ENCODE measurements around the gene MDFIC2.
"Not testable (repeated sequence)": the region's sequence is repeated elsewhere in the genome, so short reads cannot be mapped to it uniquely, and the experiment has no call there.

Gene MDFIC2

DNA sequence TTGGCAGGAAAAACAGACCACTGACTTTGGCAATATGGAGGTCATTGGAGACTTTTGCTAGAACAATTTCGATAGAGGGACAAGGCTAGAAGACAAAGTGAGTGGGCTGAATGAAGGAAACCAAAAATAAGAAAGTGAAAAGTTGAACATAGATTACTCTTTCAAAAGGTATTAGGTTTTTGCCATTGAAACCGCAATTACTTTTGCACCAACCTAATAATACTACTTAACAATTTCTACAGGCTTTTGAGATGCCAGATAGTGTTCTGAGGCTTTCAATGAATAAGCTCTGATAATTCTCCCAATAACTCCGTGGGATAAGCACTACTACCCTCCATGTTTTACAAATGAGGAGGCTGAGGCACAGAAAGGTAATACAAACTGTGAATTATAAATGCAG is 85.0 kb downstream of the MDFIC2 start:
- TF ChIP-seq, protein P1, sequence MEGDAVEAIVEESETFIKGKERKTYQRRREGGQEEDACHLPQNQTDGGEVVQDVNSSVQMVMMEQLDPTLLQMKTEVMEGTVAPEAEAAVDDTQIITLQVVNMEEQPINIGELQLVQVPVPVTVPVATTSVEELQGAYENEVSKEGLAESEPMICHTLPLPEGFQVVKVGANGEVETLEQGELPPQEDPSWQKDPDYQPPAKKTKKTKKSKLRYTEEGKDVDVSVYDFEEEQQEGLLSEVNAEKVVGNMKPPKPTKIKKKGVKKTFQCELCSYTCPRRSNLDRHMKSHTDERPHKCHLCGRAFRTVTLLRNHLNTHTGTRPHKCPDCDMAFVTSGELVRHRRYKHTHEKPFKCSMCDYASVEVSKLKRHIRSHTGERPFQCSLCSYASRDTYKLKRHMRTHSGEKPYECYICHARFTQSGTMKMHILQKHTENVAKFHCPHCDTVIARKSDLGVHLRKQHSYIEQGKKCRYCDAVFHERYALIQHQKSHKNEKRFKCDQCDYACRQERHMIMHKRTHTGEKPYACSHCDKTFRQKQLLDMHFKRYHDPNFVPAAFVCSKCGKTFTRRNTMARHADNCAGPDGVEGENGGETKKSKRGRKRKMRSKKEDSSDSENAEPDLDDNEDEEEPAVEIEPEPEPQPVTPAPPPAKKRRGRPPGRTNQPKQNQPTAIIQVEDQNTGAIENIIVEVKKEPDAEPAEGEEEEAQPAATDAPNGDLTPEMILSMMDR (IDR thresholded peaks at IDR 0.05; ENCODE audit: insufficient read depth, low read depth, low read length, missing control alignments) = no peak
- DNase-seq (ENCODE audit: low read depth) = no peak
- H3K4me3 ChIP-seq (ENCODE audit: low read length) = no peak overlapping the region

DNA sequence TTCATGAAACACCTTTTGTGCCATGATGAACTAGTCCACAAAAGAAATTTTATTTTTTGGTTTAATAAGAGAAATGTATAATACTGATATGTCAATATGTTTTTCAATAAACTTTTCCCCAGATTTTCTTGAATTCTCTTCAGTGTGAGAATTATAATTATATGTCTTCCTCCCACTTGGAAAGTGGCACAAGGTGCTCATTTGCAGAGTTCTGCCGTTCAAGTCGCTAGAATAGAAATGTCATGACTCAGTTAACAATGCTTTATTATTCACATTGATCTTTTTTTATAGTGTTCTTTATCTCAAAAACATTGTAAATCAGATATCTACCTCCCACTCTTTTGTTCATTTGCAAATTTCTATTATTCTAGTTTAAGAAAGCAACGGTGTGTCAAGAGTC is 87.3 kb downstream of the MDFIC2 start:
- TF ChIP-seq, protein P1 (IDR thresholded peaks at IDR 0.05; ENCODE audit: insufficient read depth, low read depth, low read length, missing control alignments) = no peak
- no peak overlapping the region for H3K4me3 ChIP-seq (ENCODE audit: low read length)
- no peak for DNase-seq (ENCODE audit: low read depth)

DNA sequence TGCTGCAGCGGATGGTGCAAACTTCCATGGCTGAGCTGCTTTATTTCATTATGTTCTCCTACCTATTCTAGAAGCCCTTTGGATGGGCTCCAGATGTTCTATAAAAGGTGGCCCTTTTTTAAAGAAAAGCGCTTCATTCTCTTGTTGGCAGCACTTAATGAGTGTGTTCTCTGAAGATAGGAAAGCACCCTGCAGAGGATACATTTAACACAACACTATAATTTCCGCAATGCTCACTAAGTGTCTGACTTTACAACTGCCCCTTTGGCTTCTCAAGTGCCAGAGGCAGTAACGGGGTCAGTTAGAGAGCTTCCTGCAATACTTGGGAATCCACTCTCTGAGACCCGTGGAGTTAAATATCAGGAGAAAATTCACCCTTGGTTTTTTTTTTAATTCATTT is 88.1 kb downstream of the MDFIC2 start:
- H3K4me3 ChIP-seq (ENCODE audit: low read length) = no peak overlapping the region
- TF ChIP-seq, protein P1 (IDR thresholded peaks at IDR 0.05; ENCODE audit: insufficient read depth, low read depth, low read length, missing control alignments) = no peak

DNA sequence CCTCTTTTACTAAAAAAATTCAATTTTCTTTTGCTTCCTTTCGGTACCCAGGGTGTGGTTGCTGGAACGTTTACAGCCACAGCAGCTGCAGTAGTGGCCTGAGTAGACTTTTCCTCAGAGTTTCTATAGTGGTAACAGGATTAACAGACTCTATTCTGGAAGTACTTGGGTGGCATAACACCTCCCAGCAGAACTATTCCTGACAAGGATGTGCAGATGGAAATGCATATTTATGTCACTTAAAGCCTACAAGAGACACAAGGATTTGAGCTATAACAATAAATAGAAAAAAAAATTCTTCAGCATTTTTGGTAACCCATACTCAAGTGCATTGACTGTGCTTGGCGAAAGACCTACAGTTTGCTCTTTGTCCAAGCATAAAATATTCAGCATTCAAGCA is 94.0 kb downstream of the MDFIC2 start:
- H3K4me3 ChIP-seq (ENCODE audit: low read length) = no peak overlapping the region
- TF ChIP-seq, protein P1 (IDR thresholded peaks at IDR 0.05; ENCODE audit: insufficient read depth, low read depth, low read length, missing control alignments) = no peak
- no peak for DNase-seq (ENCODE audit: low read depth)

More for the DNA sequence above, 88.1 kb downstream of the MDFIC2 start:
- DNase-seq (ENCODE audit: low read depth) = no peak

DNA sequence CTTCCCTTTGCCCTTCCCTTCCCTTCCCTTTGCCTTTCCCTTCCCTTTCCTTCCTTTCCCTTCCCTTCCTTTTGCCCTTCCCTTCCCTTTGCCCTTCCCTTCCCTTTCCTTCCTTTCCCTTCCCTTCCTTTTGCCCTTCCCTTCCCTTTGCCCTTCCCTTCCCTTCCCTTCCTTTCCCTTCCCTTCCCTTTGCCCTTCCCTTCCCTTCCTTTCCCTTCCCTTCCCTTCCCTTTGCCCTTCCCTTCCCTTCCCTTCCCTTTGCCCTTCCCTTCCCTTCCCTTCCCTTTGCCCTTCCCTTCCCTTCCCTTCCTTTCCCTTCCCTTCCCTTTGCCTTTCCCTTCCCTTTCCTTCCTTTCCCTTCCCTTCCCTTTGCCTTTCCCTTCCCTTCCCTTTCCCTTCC is 101.2 kb downstream of the MDFIC2 start:
- not testable (repeated sequence) for H3K4me3 ChIP-seq (ENCODE audit: low read length); DNase-seq (ENCODE audit: low read depth)

DNA sequence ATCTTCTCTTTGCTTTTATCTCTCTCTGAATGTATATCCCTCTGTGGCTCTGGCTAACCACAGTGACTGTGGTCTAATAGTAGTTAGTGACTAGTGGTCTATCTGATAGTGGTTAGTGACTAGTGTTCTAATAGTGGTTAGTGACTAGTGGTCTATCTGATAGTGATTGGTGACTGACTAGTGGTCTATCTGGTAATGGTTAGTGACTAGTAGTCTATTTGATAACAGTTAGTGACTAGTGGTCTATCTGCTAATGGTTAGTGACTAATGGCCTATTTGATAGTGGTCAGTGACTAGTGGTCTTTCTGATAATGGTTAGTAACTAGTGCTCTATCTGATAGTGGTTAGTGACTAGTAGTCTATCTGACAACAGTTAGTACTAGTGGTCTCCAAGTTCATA is 110.5 kb downstream of the MDFIC2 start:
- H3K4me3 ChIP-seq (ENCODE audit: low read length) = no peak overlapping the region
- no peak for DNase-seq (ENCODE audit: low read depth)
- TF ChIP-seq, protein P1 (IDR thresholded peaks at IDR 0.05; ENCODE audit: insufficient read depth, low read depth, low read length, missing control alignments) = no peak

DNA sequence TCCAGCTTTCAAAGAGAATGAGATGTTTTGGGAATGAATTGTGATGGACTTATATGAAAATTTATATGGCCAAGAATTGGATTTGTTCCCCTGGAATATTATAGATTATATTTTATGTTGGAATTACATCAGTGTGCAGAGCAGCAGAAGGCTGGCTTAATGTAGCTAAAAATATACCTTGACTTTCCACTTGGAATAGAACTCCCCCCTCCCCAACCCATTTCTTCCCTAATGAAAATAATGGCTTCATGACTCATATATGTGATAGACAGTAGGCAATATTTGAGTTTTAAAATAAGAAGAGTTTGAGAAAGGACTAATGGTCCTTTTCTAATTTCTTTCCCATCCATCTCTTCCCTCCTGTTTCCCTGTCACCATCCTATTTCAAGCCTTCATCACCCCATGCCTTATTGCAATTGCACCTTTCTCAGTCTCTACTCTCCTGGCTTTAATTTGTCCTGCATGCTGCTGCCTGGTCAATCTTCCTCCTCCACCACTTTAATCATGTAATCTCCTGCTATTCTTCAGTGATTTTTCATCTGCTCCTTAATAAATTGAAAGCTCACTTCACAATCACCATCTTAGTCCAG is 122.5 kb downstream of the MDFIC2 start:
- TF ChIP-seq, protein P1 (IDR thresholded peaks at IDR 0.05; ENCODE audit: insufficient read depth, low read depth, low read length, missing control alignments) = no peak
- no peak overlapping the region for H3K4me3 ChIP-seq (ENCODE audit: low read length)
- DNase-seq (ENCODE audit: low read depth) = no peak

All from epithelial cell of esophagus (primary cell).